NT2/D1 (cell line): ENCODE data around the gene STOML3.

Experiments used
- SUZ12 ChIP-seq: IDR thresholded peaks from 2 replicates; pipeline ENCODE4 v1.6.1; 2011; ENCODE audit not compliant: insufficient read length, insufficient read depth; ENCODE audit errors: extremely low read depth
- YY1 ChIP-seq: IDR thresholded peaks from 2 replicates; pipeline ENCODE4 v1.6.1; 2011; ENCODE audit not compliant: insufficient read length, insufficient read depth
- ZNF274 ChIP-seq: IDR thresholded peaks from 2 replicates; pipeline ENCODE4 v1.6.1; 2011; ENCODE audit warnings: mild to moderate bottlenecking, low read depth, low read length

DNA sequence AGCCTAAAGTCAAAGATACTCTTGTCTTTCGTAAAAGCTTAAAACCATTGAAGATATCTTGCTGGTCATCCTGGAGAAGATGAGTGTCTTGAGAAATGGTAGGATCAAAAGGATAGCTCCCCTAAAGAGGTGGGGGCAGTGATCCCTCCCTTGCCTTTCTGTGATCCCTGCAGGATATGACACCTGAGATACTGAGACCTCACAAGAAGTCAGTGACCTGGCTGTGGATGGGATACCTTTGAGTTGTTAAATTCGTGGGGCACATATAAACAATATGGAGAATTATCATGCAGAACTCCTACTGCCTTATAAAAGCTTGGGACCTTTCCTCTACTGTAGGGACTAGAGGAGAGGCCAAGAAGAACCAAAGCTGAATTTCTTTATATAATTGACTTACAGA lies 21.4 kb downstream of the STOML3 start:
- TF ChIP-seq YY1 (no peak), ZNF274 (no peak), SUZ12 (no peak)
